DND-41 (cell line): Measurements from ENCODE around the gene RNF111.
"Not testable (repeated sequence)": the region's sequence is repeated elsewhere in the genome, so short reads cannot be mapped to it uniquely, and the experiment has no call there.

ENCODE experiments used
- ATAC-seq: fragments of 200-7000 bp; cut with Tn5 transposase; 3 replicates; pipeline ENCODE4 v1.9.1; 2021; ENCODE audit warnings: low read depth; ENCODE audit not compliant: insufficient read depth
- DNase-seq: peaks from one replicate; pipeline ENCODE4 v3.0.0-alpha.2; 2020
- H2AFZ ChIP-seq: 2 replicates; pipeline ENCODE4 v1.6.0; 2012; ENCODE audit warnings: low read depth, low read length
- H3K27ac ChIP-seq: 2 replicates; pipeline ENCODE4 v1.5.1; 2012; ENCODE audit warnings: low read length, inconsistent platforms
- H3K27me3 ChIP-seq: fragments of 200-600 bp; sonication (generic); 2 replicates; pipeline ENCODE4 v1.6.0; 2012; ENCODE audit warnings: low read length, mild to moderate bottlenecking, inconsistent platforms; ENCODE audit not compliant: insufficient read depth, poor library complexity
- H3K36me3 ChIP-seq: 2 replicates; pipeline ENCODE4 v1.5.1; 2012; ENCODE audit warnings: low read length, inconsistent platforms; ENCODE audit not compliant: insufficient read depth
- H3K4me1 ChIP-seq: 2 replicates; pipeline ENCODE4 v1.5.1; 2012; ENCODE audit warnings: mild to moderate bottlenecking, low read length; ENCODE audit not compliant: insufficient read depth
- H3K4me2 ChIP-seq: 2 replicates; pipeline ENCODE4 v1.6.0; 2012; ENCODE audit warnings: mild to moderate bottlenecking, moderate library complexity, low read length, inconsistent platforms; ENCODE audit not compliant: insufficient read depth
- H3K4me3 ChIP-seq, 2 experiments: fragments of 200-600 bp in 1 of 2; shearing (Covaris generic) in 1 of 2; 2 replicates each; pipeline ENCODE4 v1.5.1; 2012 to 2016; ENCODE audit warnings: inconsistent platforms in 2 of 2, low read length in 2 of 2, mild to moderate bottlenecking in 2 of 2, low read depth in 1 of 2, moderate library complexity in 1 of 2
- H3K79me2 ChIP-seq: 2 replicates; pipeline ENCODE4 v1.6.0; 2012; ENCODE audit warnings: low read length, inconsistent platforms; ENCODE audit not compliant: insufficient read depth
- H3K9ac ChIP-seq: 2 replicates; pipeline ENCODE4 v1.6.0; 2012; ENCODE audit warnings: low read depth, mild to moderate bottlenecking, inconsistent platforms, low read length, moderate library complexity
- H3K9me3 ChIP-seq: 2 replicates; pipeline ENCODE4 v1.5.1; 2012; ENCODE audit warnings: low read length, moderate library complexity, mild to moderate bottlenecking, inconsistent platforms; ENCODE audit not compliant: insufficient read depth, severe bottlenecking
- H4K20me1 ChIP-seq: 2 replicates; pipeline ENCODE4 v1.6.0; 2012; ENCODE audit warnings: low read length; ENCODE audit not compliant: insufficient read depth
- TF ChIP-seq, protein P1 (sequence below): IDR thresholded peaks from 2 replicates; pipeline ENCODE4 v1.5.1; 2012; ENCODE audit warnings: borderline replicate concordance, low read length, moderate library complexity, mild to moderate bottlenecking; ENCODE audit not compliant: poor library complexity, severe bottlenecking; ENCODE audit errors: extremely low read depth

The RNF111 gene

DNA sequence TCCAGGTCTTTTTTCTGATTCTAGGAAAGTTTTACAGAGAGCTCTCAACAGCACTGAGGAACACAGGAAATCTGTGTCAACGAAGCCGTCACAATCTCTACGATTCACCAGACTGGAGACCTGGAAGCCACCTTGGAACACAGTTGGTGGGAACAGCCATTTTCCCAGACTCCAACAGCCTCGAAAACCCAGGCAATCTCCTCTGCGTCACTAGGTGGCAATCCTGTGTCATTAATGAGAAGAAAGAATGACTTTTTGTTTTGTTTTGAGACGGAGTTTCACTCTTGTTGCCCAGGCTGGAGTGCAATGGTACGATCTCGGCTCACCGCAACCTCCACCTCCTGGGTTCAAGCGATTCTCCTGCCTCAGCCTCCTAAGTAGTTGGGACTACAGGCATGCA lies 157.1 kb downstream of the RNF111 start:
- not testable (repeated sequence) for H3K27me3 ChIP-seq, ATAC-seq, H3K79me2 ChIP-seq, H3K4me3 ChIP-seq, H3K4me1 ChIP-seq, H3K27ac ChIP-seq, H3K4me2 ChIP-seq, DNase-seq, H3K9me3 ChIP-seq, H3K9ac ChIP-seq, H4K20me1 ChIP-seq, H2AFZ ChIP-seq
- peaks cover 33% of the 10 kb centered on the region for H3K36me3 ChIP-seq
- TF ChIP-seq, protein P1, sequence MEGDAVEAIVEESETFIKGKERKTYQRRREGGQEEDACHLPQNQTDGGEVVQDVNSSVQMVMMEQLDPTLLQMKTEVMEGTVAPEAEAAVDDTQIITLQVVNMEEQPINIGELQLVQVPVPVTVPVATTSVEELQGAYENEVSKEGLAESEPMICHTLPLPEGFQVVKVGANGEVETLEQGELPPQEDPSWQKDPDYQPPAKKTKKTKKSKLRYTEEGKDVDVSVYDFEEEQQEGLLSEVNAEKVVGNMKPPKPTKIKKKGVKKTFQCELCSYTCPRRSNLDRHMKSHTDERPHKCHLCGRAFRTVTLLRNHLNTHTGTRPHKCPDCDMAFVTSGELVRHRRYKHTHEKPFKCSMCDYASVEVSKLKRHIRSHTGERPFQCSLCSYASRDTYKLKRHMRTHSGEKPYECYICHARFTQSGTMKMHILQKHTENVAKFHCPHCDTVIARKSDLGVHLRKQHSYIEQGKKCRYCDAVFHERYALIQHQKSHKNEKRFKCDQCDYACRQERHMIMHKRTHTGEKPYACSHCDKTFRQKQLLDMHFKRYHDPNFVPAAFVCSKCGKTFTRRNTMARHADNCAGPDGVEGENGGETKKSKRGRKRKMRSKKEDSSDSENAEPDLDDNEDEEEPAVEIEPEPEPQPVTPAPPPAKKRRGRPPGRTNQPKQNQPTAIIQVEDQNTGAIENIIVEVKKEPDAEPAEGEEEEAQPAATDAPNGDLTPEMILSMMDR: peak; percentile 43
